GM20431 (cell line): ENCODE data around the gene SH3BP1.
"Not testable (repeated sequence)": the region's sequence is repeated elsewhere in the genome, so short reads cannot be mapped to it uniquely, and the experiment has no call there.

ENCODE experiments used
- in situ Hi-C: fragments of 300-500 bp; cut with MseI, MboI; formaldehyde crosslinking; loops from one replicate; pipeline ENCODE4 v1.15.0; 2020; ENCODE audit warnings: low sequenced_read_pairs; ENCODE audit not compliant: unreplicated experiment

Gene SH3BP1

GRCh38 chr22:37674951-37675929 lies 35.8 kb downstream of the SH3BP1 start, which contains the start of gene LGALS1:
Gene LGALS1 (plus strand): TSS chr22:37675636. CDS start chr22:37675703, 67 bp downstream.
- in situ Hi-C loops: no loop called here

GRCh38 chr22:37675930-37676735 lies 36.7 kb downstream of the SH3BP1 start:
- in situ Hi-C loops: no loop called here

- in situ Hi-C loops: no loop called here
Observed at GRCh38 chr22:37676736-37677492, 37.4 kb downstream of the SH3BP1 start.

- in situ Hi-C loops: no loop called here
Observed at GRCh38 chr22:37677493-37677974, 38.1 kb downstream of the SH3BP1 start.

GRCh38 chr22:37678372-37678771 lies 38.9 kb downstream of the SH3BP1 start:
- in situ Hi-C loops: no loop called here

GRCh38 chr22:37679670-37680069 lies 40.2 kb downstream of the SH3BP1 start:
- in situ Hi-C loops: no loop called here

GRCh38 chr22:37680191-37680851 lies 40.9 kb downstream of the SH3BP1 start:
- in situ Hi-C loops: no loop called here

GRCh38 chr22:37681001-37681424 lies 41.5 kb downstream of the SH3BP1 start:
- in situ Hi-C loops: no loop called here

GRCh38 chr22:37681556-37682049 lies 42.1 kb downstream of the SH3BP1 start:
- in situ Hi-C loops: no loop called here

- in situ Hi-C loops: no loop called here
Observed at GRCh38 chr22:37684803-37685615, 45.5 kb downstream of the SH3BP1 start.

GRCh38 chr22:37686002-37686982 lies 46.8 kb downstream of the SH3BP1 start, which contains the start of gene NOL12:
Gene NOL12 (plus strand): TSS chr22:37686343. CDS start chr22:37686393, 50 bp downstream.
- in situ Hi-C loops: no loop called here

- in situ Hi-C loops: no loop called here
Observed at GRCh38 chr22:37690407-37690806, 50.9 kb downstream of the SH3BP1 start.

- in situ Hi-C loops: no loop called here
Observed at GRCh38 chr22:37690901-37691504, 51.5 kb downstream of the SH3BP1 start.

- in situ Hi-C loops: no loop called here
Observed at GRCh38 chr22:37692627-37693285, 53.3 kb downstream of the SH3BP1 start.

GRCh38 chr22:37694131-37694530 lies 54.7 kb downstream of the SH3BP1 start:
- in situ Hi-C loops: not testable (repeated sequence)

- in situ Hi-C loops: not testable (repeated sequence)
Observed at GRCh38 chr22:37696260-37696656, 56.8 kb downstream of the SH3BP1 start.
